Karpas-422 (cell line): Measurements from ENCODE around the gene TNFRSF18. TPM values are rescaled to one million over a fixed set of nuclear protein-coding genes. Genes with fewer than 3 reads are reported as not detected.
A peak's percentile ranks its signal among the peaks of the same experiment; 100 is the strongest.

Experiments used
- small RNA-seq: library from RNA; depleted of rRNA; stranded (forward); fragments of <200 nt; gene quantifications from one replicate; pipeline ENCODE3, GENCODE V24; 2014
- total RNA-seq: library from RNA; depleted of rRNA; stranded (reverse); fragments of >200 nt; shearing (Covaris generic); gene quantifications from 2 replicates; pipeline ENCODE4 v1.2.3, GENCODE V29; 2014; ENCODE audit warnings: low replicate concordance; rRNA removed

The TNFRSF18 gene
- total RNA-seq, 1 experiment from 2014 or later: 0.30 TPM

Small RNAs within 50 kb of the gene (small RNA-seq; reads per million reads assigned to genes)
- 0.24 reads per million for gene MIR200A
- 1.3 reads per million, percentile 37 among the genes with 10 or more reads in this experiment for gene MIR200B
- gene MIR429: 0.12 reads per million

Other genes with a start within 250 kb of the TNFRSF18 start
- gene NOC2L, start 247.3 kb downstream of the TNFRSF18 start, total RNA-seq: 32.5 and 63.5 TPM in 2 replicates
- 13.9 and 21.2 TPM in 2 replicates for gene KLHL17, start 246.0 kb downstream of the TNFRSF18 start, total RNA-seq
- gene PLEKHN1, start 240.1 kb downstream of the TNFRSF18 start, total RNA-seq: 0.72 TPM in 1 of 2 replicates, not detected in the other
- gene PERM1, start 224.5 kb downstream of the TNFRSF18 start, total RNA-seq: not detected in 2 replicates
- not detected in 2 replicates for gene HES4, start 206.5 kb downstream of the TNFRSF18 start, total RNA-seq
- 102 and 127 TPM in 2 replicates for gene ISG15, start 193.1 kb downstream of the TNFRSF18 start, total RNA-seq
- 2.4 and 8.4 TPM in 2 replicates for gene AGRN, start 186.5 kb downstream of the TNFRSF18 start, total RNA-seq
- not detected in 2 replicates for gene RNF223, start 132.3 kb downstream of the TNFRSF18 start, total RNA-seq
- gene C1orf159, start 90.5 kb downstream of the TNFRSF18 start, total RNA-seq: 10.2 and 10.4 TPM in 2 replicates
- 0.18 TPM in 1 of 2 replicates, not detected in the other for gene TTLL10, start 32.7 kb downstream of the TNFRSF18 start, total RNA-seq
- gene TNFRSF4, start 7.6 kb upstream of the TNFRSF18 start, total RNA-seq: not detected in 2 replicates
- gene SDF4, start 25.4 kb upstream of the TNFRSF18 start, total RNA-seq: 25.6 and 42.0 TPM in 2 replicates
- gene B3GALT6, start 25.6 kb upstream of the TNFRSF18 start, total RNA-seq: 8.6 and 17.7 TPM in 2 replicates
- gene C1QTNF12, start 40.1 kb upstream of the TNFRSF18 start, total RNA-seq: 2.2 and 2.5 TPM in 2 replicates
- gene UBE2J2, start 67.3 kb upstream of the TNFRSF18 start, total RNA-seq: 46.1 and 59.3 TPM in 2 replicates
- 1.2 and 1.4 TPM in 2 replicates for gene SCNN1D, start 73.8 kb upstream of the TNFRSF18 start, total RNA-seq
- gene ACAP3, start 101.3 kb upstream of the TNFRSF18 start, total RNA-seq: 28.1 and 94.6 TPM in 2 replicates
- gene PUSL1, start 102.0 kb upstream of the TNFRSF18 start, total RNA-seq: 14.9 and 45.1 TPM in 2 replicates
- gene INTS11, start 118.1 kb upstream of the TNFRSF18 start, total RNA-seq: 69.8 and 168 TPM in 2 replicates
- 35.0 and 74.7 TPM in 2 replicates for gene CPTP, start 118.2 kb upstream of the TNFRSF18 start, total RNA-seq
- gene TAS1R3, start 124.7 kb upstream of the TNFRSF18 start, total RNA-seq: 49.2 and 82.6 TPM in 2 replicates
- gene DVL1, start 142.8 kb upstream of the TNFRSF18 start, total RNA-seq: 36.0 and 104 TPM in 2 replicates
- gene MXRA8, start 152.0 kb upstream of the TNFRSF18 start, total RNA-seq: not detected in 2 replicates
- gene AURKAIP1, start 168.6 kb upstream of the TNFRSF18 start, total RNA-seq: 49.1 and 150 TPM in 2 replicates
- gene CCNL2, start 192.7 kb upstream of the TNFRSF18 start, total RNA-seq: 97.9 and 152 TPM in 2 replicates
- 136 and 151 TPM in 2 replicates for gene MRPL20, start 200.7 kb upstream of the TNFRSF18 start, total RNA-seq
- gene ANKRD65, start 214.7 kb upstream of the TNFRSF18 start, total RNA-seq: not detected in 2 replicates
- gene VWA1, start 229.1 kb upstream of the TNFRSF18 start, total RNA-seq: not detected in 2 replicates
- 0.51 TPM in 1 of 2 replicates, not detected in the other for gene ATAD3C, start 243.1 kb upstream of the TNFRSF18 start, total RNA-seq